H9 (cell line): Measurements from ENCODE around the gene MRPL37. TPM values are rescaled to one million over a fixed set of nuclear protein-coding genes. Genes with fewer than 3 reads are reported as not detected.

Experiments
- DNase-seq: peaks from one replicate; pipeline ENCODE4 v3.0.0-alpha.2; 2017
- H2AFZ ChIP-seq: one replicate; pipeline ENCODE4 v1.6.1; 2013; ENCODE audit warnings: mild to moderate bottlenecking, low read length, control low read depth, moderate library complexity
- H2AK5ac ChIP-seq: 2 replicates; pipeline ENCODE4 v1.6.1; 2013; ENCODE audit warnings: low read length, control low read depth, mixed read lengths; ENCODE audit not compliant: insufficient read length
- H2BK120ac ChIP-seq: one replicate; pipeline ENCODE4 v1.6.1; 2013; ENCODE audit warnings: low read depth, mild to moderate bottlenecking, low read length, control low read depth, inconsistent platforms; ENCODE audit not compliant: poor library complexity, severe bottlenecking
- H2BK12ac ChIP-seq: 2 replicates; pipeline ENCODE4 v1.6.1; 2013; ENCODE audit warnings: low read length, control low read depth, mixed read lengths, low read depth; ENCODE audit not compliant: insufficient read length
- H2BK15ac ChIP-seq: 2 replicates; pipeline ENCODE4 v1.6.1; 2013; ENCODE audit warnings: low read depth, low read length, control low read depth
- H2BK20ac ChIP-seq: one replicate; pipeline ENCODE4 v1.6.1; 2013; ENCODE audit warnings: low read depth, mild to moderate bottlenecking, low read length, control low read depth, inconsistent platforms; ENCODE audit not compliant: poor library complexity, severe bottlenecking
- H2BK5ac ChIP-seq: 2 replicates; pipeline ENCODE4 v1.6.1; 2013; ENCODE audit warnings: low read length, control low read depth, mixed read lengths; ENCODE audit not compliant: insufficient read length
- H3K14ac ChIP-seq: 2 replicates; pipeline ENCODE4 v1.6.1; 2013; ENCODE audit warnings: low read length, control low read depth; ENCODE audit not compliant: insufficient read depth
- H3K18ac ChIP-seq: 2 replicates; pipeline ENCODE4 v1.6.1; 2013; ENCODE audit warnings: low read depth, mild to moderate bottlenecking, mixed read lengths, low read length, control low read depth; ENCODE audit not compliant: insufficient read length
- H3K23ac ChIP-seq: 2 replicates; pipeline ENCODE4 v1.6.1; 2013; ENCODE audit warnings: low read length, control low read depth, mixed read lengths, low read depth; ENCODE audit not compliant: insufficient read length
- H3K23me2 ChIP-seq: 2 replicates; pipeline ENCODE4 v1.6.1; 2013; ENCODE audit warnings: low read depth, mild to moderate bottlenecking, mixed read lengths, low read length, control low read depth; ENCODE audit not compliant: insufficient read length, poor library complexity, severe bottlenecking
- H3K27ac ChIP-seq: 2 replicates; pipeline ENCODE4 v1.5.1; 2013; ENCODE audit warnings: low read length, control low read depth, mixed read lengths, low read depth; ENCODE audit not compliant: insufficient read length
- H3K27me3 ChIP-seq: 2 replicates; pipeline ENCODE4 v1.6.1; 2013; ENCODE audit warnings: low read length, control low read depth, inconsistent platforms; ENCODE audit not compliant: insufficient read depth
- H3K4ac ChIP-seq: 2 replicates; pipeline ENCODE4 v1.6.1; 2013; ENCODE audit warnings: low read depth, mild to moderate bottlenecking, control low read depth, inconsistent platforms, low read length, moderate library complexity
- H3K4me1 ChIP-seq: 2 replicates; pipeline ENCODE4 v1.6.1; 2013; ENCODE audit warnings: low read length, control low read depth, inconsistent platforms; ENCODE audit not compliant: insufficient read depth
- H3K4me2 ChIP-seq: 2 replicates; pipeline ENCODE4 v1.6.1; 2013; ENCODE audit warnings: low read length, control low read depth, mixed read lengths; ENCODE audit not compliant: insufficient read length, insufficient read depth
- H3K56ac ChIP-seq: 2 replicates; pipeline ENCODE4 v1.6.1; 2013; ENCODE audit warnings: low read depth, mild to moderate bottlenecking, mixed read lengths, low read length, control low read depth; ENCODE audit not compliant: insufficient read length
- H3K79me1 ChIP-seq: 2 replicates; pipeline ENCODE4 v1.6.1; 2013; ENCODE audit warnings: low read depth, mild to moderate bottlenecking, moderate library complexity, low read length, control low read depth, inconsistent platforms; ENCODE audit not compliant: insufficient read depth, poor library complexity, severe bottlenecking
- H3K79me2 ChIP-seq: 2 replicates; pipeline ENCODE4 v1.6.1; 2013; ENCODE audit warnings: low read length, control low read depth, inconsistent platforms; ENCODE audit not compliant: insufficient read depth
- H3K9ac ChIP-seq: 2 replicates; pipeline ENCODE4 v1.6.1; 2013; ENCODE audit warnings: low read length, control low read depth, mixed read lengths; ENCODE audit not compliant: insufficient read length; ENCODE audit errors: extremely low read depth
- H3K9me3 ChIP-seq: one replicate; pipeline ENCODE4 v1.6.1; 2013; ENCODE audit warnings: low read depth, low read length, inconsistent platforms; ENCODE audit not compliant: control insufficient read depth
- H3T11ph ChIP-seq: one replicate; pipeline ENCODE4 v1.6.1; 2013; ENCODE audit warnings: mild to moderate bottlenecking, low read length, control low read depth, inconsistent platforms
- H4K20me1 ChIP-seq: one replicate; pipeline ENCODE4 v1.6.1; 2013; ENCODE audit not compliant: control insufficient read depth, insufficient read length, insufficient read depth
- H4K5ac ChIP-seq: 2 replicates; pipeline ENCODE4 v1.6.1; 2013; ENCODE audit warnings: low read depth, mild to moderate bottlenecking, mixed read lengths, low read length, control low read depth; ENCODE audit not compliant: insufficient read length
- H4K8ac ChIP-seq: replicated peaks from 2 replicates; pipeline ENCODE4 v1.6.1; 2013; ENCODE audit warnings: low read length, control low read depth, mixed read lengths, low read depth; ENCODE audit not compliant: insufficient read length
- H4K91ac ChIP-seq: 2 replicates; pipeline ENCODE4 v1.6.1; 2013; ENCODE audit warnings: low read depth, mild to moderate bottlenecking, moderate library complexity, mixed read lengths, low read length, control low read depth; ENCODE audit not compliant: insufficient read length
- H3K27ac Mint-ChIP-seq, 3 experiments: 2 replicates in 2 of 3; 3 replicates in 1 of 3; pipeline ENCODE4 v1.8.0; 2020 to 2021; ENCODE audit warnings: mixed read lengths in 3 of 3, mild to moderate bottlenecking in 1 of 3, moderate library complexity in 1 of 3
- H3K27me3 Mint-ChIP-seq: 2 replicates; pipeline ENCODE4 v1.8.0; 2021; ENCODE audit warnings: low read depth, mild to moderate bottlenecking, moderate library complexity, mixed read lengths
- H3K36me3 Mint-ChIP-seq, 3 experiments: 2 replicates in 2 of 3; 3 replicates in 1 of 3; pipeline ENCODE4 v1.8.0; 2020 to 2021; ENCODE audit warnings: low read depth in 3 of 3, mixed read lengths in 3 of 3; ENCODE audit not compliant: insufficient read depth in 1 of 3
- H3K4me1 Mint-ChIP-seq, 2 experiments: 2 replicates each; pipeline ENCODE4 v1.8.0; 2020; ENCODE audit warnings: mixed read lengths in 2 of 2
- H3K4me3 Mint-ChIP-seq, 2 experiments: 2 replicates in 1 of 2; 3 replicates in 1 of 2; pipeline ENCODE4 v1.8.0; 2020 to 2021; ENCODE audit warnings: mild to moderate bottlenecking in 2 of 2, mixed read lengths in 2 of 2, moderate library complexity in 1 of 2
- H3K9me3 Mint-ChIP-seq, 2 experiments: 2 replicates in 1 of 2; 3 replicates in 1 of 2; pipeline ENCODE4 v1.8.0; 2020; ENCODE audit warnings: mild to moderate bottlenecking in 2 of 2, mixed read lengths in 2 of 2, moderate library complexity in 1 of 2
- CTCF ChIP-seq: fragments of 200-600 bp; sonication (generic); conservative IDR thresholded peaks from 3 replicates; pipeline ENCODE4 v1.8.0; 2021; ENCODE audit warnings: antibody characterized with exemption, mild to moderate bottlenecking
- WGBS: extraction: QIAGEN DNeasy Blood & Tissue Kit; methylation state at CpG from one replicate; pipeline ENCODE4 v1.1.7; 2013; ENCODE audit warnings: missing lambda C conversion rate, low lambda C conversion rate, mixed read lengths; ENCODE audit not compliant: insufficient read length; ENCODE audit errors: extremely low coverage; 5-methylcytosine and 5-hydroxymethylcytosine counted together
- total RNA-seq: library from RNA; stranded (reverse); gene quantifications from 2 replicates; pipeline ENCODE4 v1.2.1, GENCODE V29; 2021

Gene MRPL37
- total RNA-seq, 1 experiment from 2014 or later, result 123 TPM

GRCh38 chr1:54221113-54221834 lies 21.3 kb downstream of the MRPL37 start:
- Histone ChIP-seq H4K20me1 (no peaks in the 10 kb centered on the region), H3K27me3 (no peaks in the 10 kb centered on the region), H3K56ac (no peak overlapping the region), H4K8ac (no peak overlapping the region), H4K91ac (no peak overlapping the region), H3K4me1 (no peaks in the 10 kb centered on the region), H3K14ac (no peak overlapping the region), H3K4ac (no peak overlapping the region), H3K79me1 (no peaks in the 10 kb centered on the region), H3K23ac (no peak overlapping the region), H2BK12ac (no peak overlapping the region), H2AFZ (no peak overlapping the region), H3K9me3 (no peaks in the 10 kb centered on the region), H2AK5ac (no peak overlapping the region), H2BK20ac (no peak overlapping the region), H3K27ac (no peak overlapping the region), H3T11ph (no peak overlapping the region), H3K18ac (no peak overlapping the region), H3K23me2 (no peaks in the 10 kb centered on the region), H3K79me2 (no peaks in the 10 kb centered on the region), H2BK5ac (no peak overlapping the region), H4K5ac (no peak overlapping the region), H2BK15ac (no peak overlapping the region), H3K9ac (no peak overlapping the region), H2BK120ac (no peak overlapping the region), H3K4me2 (no peak overlapping the region)
- TF ChIP-seq CTCF, result no peak
- H3K36me3 Mint-ChIP-seq, result peaks cover 20 to 49% (median 37%) of the 10 kb centered on the region in 3 experiments; a peak in 6 of 7 replicates
- peaks cover 2% of the 10 kb centered on the region; the same call in 1 of the 2 replicates for H3K27me3 Mint-ChIP-seq
- no CpG with 5 or more reads among the region's 12 CpGs for WGBS
- H3K27ac Mint-ChIP-seq, result peak overlapping the region; percentile 44 to 59 (median 45); a peak in 4 of 7 replicates
- no peak for DNase-seq
- no peaks in the 10 kb centered on the region for H3K9me3 Mint-ChIP-seq
- H3K4me3 Mint-ChIP-seq, result no peak overlapping the region
- H3K4me1 Mint-ChIP-seq, result peaks cover 22 to 33% of the 10 kb centered on the region in 2 experiments
